ENCODE data around the gene CCDC102B. TPM values are rescaled to one million over a fixed set of nuclear protein-coding genes. Genes with fewer than 3 reads are reported as not detected.

The CCDC102B gene
- total RNA-seq, 1 donor from 2014 or later: 6.1 TPM

GRCh38 chr18:68839701-68840100 is 41.8 kb downstream of the CCDC102B start:
- no peaks in the 10 kb centered on the region for H3K27me3 ChIP-seq (ENCODE audit: low read depth)
- TF ChIP-seq CTCF (IDR thresholded peaks at IDR 0.05; ENCODE audit: borderline replicate concordance): no peak
- no peak for DNase-seq
- intact Hi-C loops (cut with micrococcal nuclease): loop anchor here (10.0 kb wide), 1 partner anchor 1245 kb away; no protein-coding TSS in a partner anchor
- H3K4me3 ChIP-seq: no peak overlapping the region
- peaks cover 10% of the 10 kb centered on the region for H3K4me1 ChIP-seq
- no peaks in the 10 kb centered on the region for H3K36me3 ChIP-seq
- no peak overlapping the region for H3K27ac ChIP-seq (replicated peaks)
- H3K9me3 ChIP-seq (replicated peaks): no peaks in the 10 kb centered on the region

GRCh38 chr18:68840554-68841263 is 42.8 kb downstream of the CCDC102B start:
- no peaks in the 10 kb centered on the region for H3K9me3 ChIP-seq (replicated peaks)
- peak overlapping the region; percentile 28 for H3K27ac ChIP-seq (replicated peaks)
- intact Hi-C loops (cut with micrococcal nuclease): loop anchor here (10.0 kb wide), 1 partner anchor 1244 kb away; no protein-coding TSS in a partner anchor
- DNase-seq: no peak
- no peaks in the 10 kb centered on the region for H3K36me3 ChIP-seq
- H3K4me3 ChIP-seq: no peak overlapping the region
- TF ChIP-seq CTCF (IDR thresholded peaks at IDR 0.05; ENCODE audit: borderline replicate concordance): no peak
- H3K4me1 ChIP-seq: peaks cover 10% of the 10 kb centered on the region
- H3K27me3 ChIP-seq (ENCODE audit: low read depth): no peaks in the 10 kb centered on the region

GRCh38 chr18:68841301-68841700 is 43.4 kb downstream of the CCDC102B start:
- no peak for TF ChIP-seq CTCF (IDR thresholded peaks at IDR 0.05; ENCODE audit: borderline replicate concordance)
- no peak overlapping the region for H3K4me3 ChIP-seq
- H3K27me3 ChIP-seq (ENCODE audit: low read depth): no peaks in the 10 kb centered on the region
- DNase-seq: no peak
- H3K9me3 ChIP-seq (replicated peaks): no peaks in the 10 kb centered on the region
- intact Hi-C loops (cut with micrococcal nuclease): loop anchor here (10.0 kb wide), 1 partner anchor 1244 kb away; no protein-coding TSS in a partner anchor
- peaks cover 10% of the 10 kb centered on the region for H3K4me1 ChIP-seq
- no peaks in the 10 kb centered on the region for H3K36me3 ChIP-seq
- H3K27ac ChIP-seq (replicated peaks): peak overlapping the region; percentile 28

GRCh38 chr18:68842951-68843350 is 45.1 kb downstream of the CCDC102B start:
- intact Hi-C loops (cut with micrococcal nuclease): loop anchor here (10.0 kb wide), 1 partner anchor 1242 kb away; no protein-coding TSS in a partner anchor
- H3K36me3 ChIP-seq: no peaks in the 10 kb centered on the region
- no peak for TF ChIP-seq CTCF (IDR thresholded peaks at IDR 0.05; ENCODE audit: borderline replicate concordance)
- no peaks in the 10 kb centered on the region for H3K27me3 ChIP-seq (ENCODE audit: low read depth)
- DNase-seq: no peak
- peaks cover 10% of the 10 kb centered on the region for H3K4me1 ChIP-seq
- no peak overlapping the region for H3K27ac ChIP-seq (replicated peaks)
- H3K9me3 ChIP-seq (replicated peaks): no peaks in the 10 kb centered on the region
- no peak overlapping the region for H3K4me3 ChIP-seq

GRCh38 chr18:68843473-68844089 is 45.7 kb downstream of the CCDC102B start:
- intact Hi-C loops (cut with micrococcal nuclease): loop anchor here (10.0 kb wide), 1 partner anchor 1241 kb away; no protein-coding TSS in a partner anchor
- TF ChIP-seq CTCF (IDR thresholded peaks at IDR 0.05; ENCODE audit: borderline replicate concordance): peak; percentile 16
- Histone ChIP-seq H3K4me3 (no peak overlapping the region), H3K27ac (replicated peaks) (no peak overlapping the region), H3K9me3 (replicated peaks) (no peaks in the 10 kb centered on the region), H3K27me3 (ENCODE audit: low read depth) (no peaks in the 10 kb centered on the region), H3K4me1 (peaks cover 10% of the 10 kb centered on the region), H3K36me3 (no peaks in the 10 kb centered on the region)
- DNase-seq: no peak

Data from left ventricle myocardium inferior (tissue), 1 donor.